ENCODE results near the gene CACNA1D.
A peak's percentile ranks its signal among the peaks of the same experiment; 100 is the strongest.

Gene CACNA1D

DNA sequence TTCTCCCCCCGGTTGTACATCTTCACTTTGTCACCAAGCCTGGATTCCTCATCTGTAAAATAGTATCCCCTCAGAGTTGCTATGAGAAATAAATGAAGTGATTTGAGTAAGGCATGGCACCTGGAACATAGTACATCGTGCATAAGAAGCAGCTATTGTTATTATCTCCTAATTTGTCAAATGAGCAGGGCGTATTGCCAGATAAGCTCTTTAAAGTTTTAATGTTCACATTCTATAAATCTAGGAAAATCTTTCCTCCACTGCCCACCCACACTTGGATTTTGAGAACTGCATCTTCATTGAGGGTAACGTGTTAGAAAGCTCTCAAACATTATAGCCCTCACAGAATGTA is 32.3 kb downstream of the CACNA1D start:
- Histone ChIP-seq H3K27ac (ENCODE audit: low read length) (peak overlapping the region; percentile 91), H3K4me1 (ENCODE audit: control insufficient read depth, insufficient read depth, low read length) (peaks cover 43% of the 10 kb centered on the region), H3K36me3 (ENCODE audit: control insufficient read depth in 2 of 2, insufficient read depth in 2 of 2, low read length in 2 of 2) (no peaks in the 10 kb centered on the region), H3K27me3 (ENCODE audit: control insufficient read depth in 1 of 2, insufficient read depth in 2 of 2, low read length in 2 of 2) (no peaks in the 10 kb centered on the region), H3K4me3 (ENCODE audit: low read length in 2 of 2) (no peak overlapping the region), H3K9ac (ENCODE audit: low read length in 2 of 2) (no peak overlapping the region), H3K9me3 (ENCODE audit: control insufficient read depth in 2 of 2, low read length in 2 of 2) (no peaks in the 10 kb centered on the region)

DNA sequence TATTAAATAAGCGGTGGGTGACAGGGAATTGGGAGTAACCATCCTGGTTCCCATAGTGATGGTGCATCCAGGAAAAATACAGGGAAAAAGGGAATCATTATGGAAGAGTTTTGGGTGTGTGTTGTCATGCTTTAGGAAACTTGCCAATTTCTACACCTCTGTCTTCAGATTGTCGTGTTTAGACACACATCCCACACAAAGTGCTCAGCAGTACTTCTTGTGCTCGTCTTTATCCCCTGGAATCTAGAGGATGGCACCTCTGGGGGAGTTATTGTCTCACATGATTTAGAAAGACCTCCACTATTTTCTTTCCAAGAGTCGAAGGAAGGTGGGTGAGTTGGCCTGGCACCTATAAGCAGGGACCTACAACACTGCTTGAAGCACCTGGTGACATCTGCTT is 35.8 kb downstream of the CACNA1D start:
- Histone ChIP-seq H3K27me3 (ENCODE audit: control insufficient read depth in 1 of 2, insufficient read depth in 2 of 2, low read length in 2 of 2) (no peaks in the 10 kb centered on the region), H3K9me3 (ENCODE audit: control insufficient read depth in 2 of 2, low read length in 2 of 2) (no peaks in the 10 kb centered on the region), H3K4me1 (ENCODE audit: control insufficient read depth, insufficient read depth, low read length) (peaks cover 23% of the 10 kb centered on the region), H3K36me3 (ENCODE audit: control insufficient read depth in 2 of 2, insufficient read depth in 2 of 2, low read length in 2 of 2) (no peaks in the 10 kb centered on the region), H3K27ac (ENCODE audit: low read length) (no peak overlapping the region), H3K9ac (ENCODE audit: low read length in 2 of 2) (no peak overlapping the region), H3K4me3 (ENCODE audit: low read length in 2 of 2) (no peak overlapping the region)

DNA sequence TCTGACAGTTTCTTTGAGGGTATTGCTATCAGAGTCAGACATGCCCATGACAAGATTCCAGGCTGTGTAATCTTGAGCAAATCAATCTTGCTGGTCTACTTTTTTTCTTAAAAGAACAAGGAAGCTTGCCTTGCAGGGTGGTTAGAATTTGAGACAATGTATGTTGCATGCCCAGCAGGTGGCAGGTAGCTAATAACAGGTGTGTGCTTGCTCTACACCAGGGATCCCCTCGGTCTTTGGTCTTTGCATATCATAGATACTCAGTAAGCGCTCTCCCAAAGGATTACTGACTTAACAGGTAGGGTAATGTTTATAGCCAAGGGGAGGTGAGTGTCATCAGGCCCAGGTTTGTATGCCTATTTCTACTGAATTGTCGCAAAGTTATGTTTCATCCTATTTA is 37.3 kb downstream of the CACNA1D start:
- Histone ChIP-seq H3K27me3 (ENCODE audit: control insufficient read depth in 1 of 2, insufficient read depth in 2 of 2, low read length in 2 of 2) (no peaks in the 10 kb centered on the region), H3K9ac (ENCODE audit: low read length in 2 of 2) (no peak overlapping the region), H3K4me3 (ENCODE audit: low read length in 2 of 2) (no peak overlapping the region), H3K4me1 (ENCODE audit: control insufficient read depth, insufficient read depth, low read length) (peaks cover 8% of the 10 kb centered on the region), H3K36me3 (ENCODE audit: control insufficient read depth in 2 of 2, insufficient read depth in 2 of 2, low read length in 2 of 2) (no peaks in the 10 kb centered on the region), H3K27ac (ENCODE audit: low read length) (no peak overlapping the region), H3K9me3 (ENCODE audit: control insufficient read depth in 2 of 2, low read length in 2 of 2) (no peaks in the 10 kb centered on the region)

GRCh38 chr3:53533472-53533871 is 39.1 kb downstream of the CACNA1D start:
- H3K27me3 ChIP-seq (ENCODE audit: control insufficient read depth in 1 of 2, insufficient read depth in 2 of 2, low read length in 2 of 2), result no peaks in the 10 kb centered on the region

DNA sequence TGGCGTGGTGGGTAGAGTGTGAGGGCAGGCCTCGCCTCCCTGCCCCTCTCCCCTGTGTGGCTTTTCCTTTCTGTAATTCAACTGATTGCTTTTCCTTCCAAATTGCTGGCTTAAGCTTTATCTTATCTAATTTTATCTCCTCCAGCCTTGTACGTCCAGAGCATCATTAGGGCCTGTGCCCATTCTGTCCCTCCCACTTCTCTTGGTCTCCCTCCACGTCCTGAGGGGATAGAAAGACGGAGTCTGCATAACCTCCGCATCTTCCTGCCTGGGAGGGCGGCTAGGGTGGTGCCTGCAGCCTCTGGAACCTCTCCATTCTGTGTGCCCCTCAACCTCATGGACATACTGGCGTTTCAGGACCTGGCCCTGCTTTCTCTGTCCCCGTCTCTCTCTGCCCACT is 39.8 kb downstream of the CACNA1D start:
- H3K27me3 ChIP-seq (ENCODE audit: control insufficient read depth in 1 of 2, insufficient read depth in 2 of 2, low read length in 2 of 2), result no peaks in the 10 kb centered on the region
- no peak overlapping the region for H3K9ac ChIP-seq (ENCODE audit: low read length in 2 of 2)
- no peak overlapping the region for H3K27ac ChIP-seq (ENCODE audit: low read length)
- no peaks in the 10 kb centered on the region for H3K36me3 ChIP-seq (ENCODE audit: control insufficient read depth in 2 of 2, insufficient read depth in 2 of 2, low read length in 2 of 2)
- no peak overlapping the region for H3K4me3 ChIP-seq (ENCODE audit: low read length in 2 of 2)
- peaks cover 8% of the 10 kb centered on the region for H3K4me1 ChIP-seq (ENCODE audit: control insufficient read depth, insufficient read depth, low read length)
- no peaks in the 10 kb centered on the region for H3K9me3 ChIP-seq (ENCODE audit: control insufficient read depth in 2 of 2, low read length in 2 of 2)

More at GRCh38 chr3:53533472-53533871, 39.1 kb downstream of the CACNA1D start:
- no peaks in the 10 kb centered on the region for H3K9me3 ChIP-seq (ENCODE audit: control insufficient read depth in 2 of 2, low read length in 2 of 2)
- no peak overlapping the region for H3K4me3 ChIP-seq (ENCODE audit: low read length in 2 of 2)
- peaks cover 8% of the 10 kb centered on the region for H3K4me1 ChIP-seq (ENCODE audit: control insufficient read depth, insufficient read depth, low read length)
- no peak overlapping the region for H3K27ac ChIP-seq (ENCODE audit: low read length)
- H3K36me3 ChIP-seq (ENCODE audit: control insufficient read depth in 2 of 2, insufficient read depth in 2 of 2, low read length in 2 of 2), result no peaks in the 10 kb centered on the region
- H3K9ac ChIP-seq (ENCODE audit: low read length in 2 of 2), result no peak overlapping the region

GRCh38 chr3:53534676-53535400 is 40.4 kb downstream of the CACNA1D start:
- Histone ChIP-seq H3K9ac (ENCODE audit: low read length in 2 of 2) (no peak overlapping the region), H3K27me3 (ENCODE audit: control insufficient read depth in 1 of 2, insufficient read depth in 2 of 2, low read length in 2 of 2) (no peaks in the 10 kb centered on the region), H3K9me3 (ENCODE audit: control insufficient read depth in 2 of 2, low read length in 2 of 2) (no peaks in the 10 kb centered on the region), H3K4me3 (ENCODE audit: low read length in 2 of 2) (no peak overlapping the region), H3K27ac (ENCODE audit: low read length) (no peak overlapping the region), H3K4me1 (ENCODE audit: control insufficient read depth, insufficient read depth, low read length) (peaks cover 8% of the 10 kb centered on the region), H3K36me3 (ENCODE audit: control insufficient read depth in 2 of 2, insufficient read depth in 2 of 2, low read length in 2 of 2) (no peaks in the 10 kb centered on the region)

DNA sequence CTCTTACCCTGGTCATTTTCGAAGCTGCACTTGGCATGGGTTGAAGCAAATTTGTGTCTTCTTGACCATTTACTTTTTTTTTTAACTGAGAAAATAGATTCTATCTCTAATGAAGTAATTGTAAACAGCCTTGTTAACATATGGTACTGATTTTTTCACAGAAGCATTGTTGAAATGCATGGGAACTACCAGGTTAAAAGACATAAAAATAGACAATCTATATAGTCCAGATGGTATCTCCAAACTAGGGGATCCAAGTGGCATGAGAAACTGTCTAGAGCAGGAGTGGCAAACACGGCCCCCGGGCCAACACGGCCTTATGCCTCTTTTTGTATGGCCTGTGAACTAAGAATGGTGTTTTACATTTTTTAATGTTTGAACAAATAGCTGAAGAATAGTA is 41.9 kb downstream of the CACNA1D start:
- no peaks in the 10 kb centered on the region for H3K27me3 ChIP-seq (ENCODE audit: control insufficient read depth in 1 of 2, insufficient read depth in 2 of 2, low read length in 2 of 2)
- H3K4me3 ChIP-seq (ENCODE audit: low read length in 2 of 2), result no peak overlapping the region
- H3K4me1 ChIP-seq (ENCODE audit: control insufficient read depth, insufficient read depth, low read length), result peaks cover 8% of the 10 kb centered on the region
- H3K9ac ChIP-seq (ENCODE audit: low read length in 2 of 2), result no peak overlapping the region
- no peaks in the 10 kb centered on the region for H3K9me3 ChIP-seq (ENCODE audit: control insufficient read depth in 2 of 2, low read length in 2 of 2)
- H3K27ac ChIP-seq (ENCODE audit: low read length), result no peak overlapping the region
- H3K36me3 ChIP-seq (ENCODE audit: control insufficient read depth in 2 of 2, insufficient read depth in 2 of 2, low read length in 2 of 2), result no peaks in the 10 kb centered on the region

GRCh38 chr3:53544357-53544756 is 49.9 kb downstream of the CACNA1D start:
- H3K27me3 ChIP-seq (ENCODE audit: control insufficient read depth in 1 of 2, insufficient read depth in 2 of 2, low read length in 2 of 2), result no peaks in the 10 kb centered on the region
- no peaks in the 10 kb centered on the region for H3K36me3 ChIP-seq (ENCODE audit: control insufficient read depth in 2 of 2, insufficient read depth in 2 of 2, low read length in 2 of 2)
- H3K27ac ChIP-seq (ENCODE audit: low read length), result no peak overlapping the region
- peaks cover 9% of the 10 kb centered on the region for H3K4me1 ChIP-seq (ENCODE audit: control insufficient read depth, insufficient read depth, low read length)
- H3K9me3 ChIP-seq (ENCODE audit: control insufficient read depth in 2 of 2, low read length in 2 of 2), result no peaks in the 10 kb centered on the region
- H3K4me3 ChIP-seq (ENCODE audit: low read length in 2 of 2), result no peak overlapping the region
- no peak overlapping the region for H3K9ac ChIP-seq (ENCODE audit: low read length in 2 of 2)

DNA sequence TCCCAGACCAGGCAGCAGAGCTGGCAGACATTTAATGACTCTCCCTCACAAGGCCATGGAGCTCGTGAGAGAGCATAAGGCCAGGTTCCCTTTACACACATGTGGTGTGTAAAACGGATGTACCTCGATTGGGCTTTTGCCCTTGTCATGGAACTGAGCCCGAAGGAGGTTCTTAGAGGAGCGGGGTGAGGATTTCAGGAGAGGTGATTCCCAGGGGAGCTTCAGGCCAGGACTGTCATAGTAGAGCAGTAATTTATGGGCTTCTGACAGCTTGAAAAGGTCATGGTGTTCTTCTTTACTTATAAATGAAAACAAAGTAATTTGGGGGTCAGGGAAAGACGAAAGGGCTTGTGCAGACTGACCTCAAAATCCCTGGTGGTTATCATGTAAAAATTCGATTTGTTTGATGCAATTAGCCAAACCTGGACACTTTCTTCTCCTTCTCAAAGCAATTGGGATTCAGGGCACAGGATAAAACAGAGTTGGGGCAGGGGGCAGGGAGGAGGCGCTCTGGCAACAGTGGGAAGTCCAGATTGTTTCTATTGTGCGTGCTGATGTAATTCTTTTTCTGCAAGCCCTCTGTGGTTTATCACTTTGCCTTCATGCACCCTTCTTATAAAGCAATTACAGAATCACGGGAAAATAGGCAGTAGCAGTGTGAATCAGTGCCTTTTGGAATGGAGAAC is 51.0 kb downstream of the CACNA1D start:
- Histone ChIP-seq H3K27me3 (ENCODE audit: control insufficient read depth in 1 of 2, insufficient read depth in 2 of 2, low read length in 2 of 2) (no peaks in the 10 kb centered on the region), H3K9me3 (ENCODE audit: control insufficient read depth in 2 of 2, low read length in 2 of 2) (no peaks in the 10 kb centered on the region), H3K4me3 (ENCODE audit: low read length in 2 of 2) (no peak overlapping the region), H3K27ac (ENCODE audit: low read length) (no peak overlapping the region), H3K4me1 (ENCODE audit: control insufficient read depth, insufficient read depth, low read length) (peaks cover 13% of the 10 kb centered on the region), H3K9ac (ENCODE audit: low read length in 2 of 2) (no peak overlapping the region), H3K36me3 (ENCODE audit: control insufficient read depth in 2 of 2, insufficient read depth in 2 of 2, low read length in 2 of 2) (no peaks in the 10 kb centered on the region)

- Histone ChIP-seq H3K9me3 (ENCODE audit: control insufficient read depth in 2 of 2, low read length in 2 of 2) (no peaks in the 10 kb centered on the region), H3K4me1 (ENCODE audit: control insufficient read depth, insufficient read depth, low read length) (peaks cover 14% of the 10 kb centered on the region), H3K4me3 (ENCODE audit: low read length in 2 of 2) (no peak overlapping the region), H3K27me3 (ENCODE audit: control insufficient read depth in 1 of 2, insufficient read depth in 2 of 2, low read length in 2 of 2) (no peaks in the 10 kb centered on the region), H3K36me3 (ENCODE audit: control insufficient read depth in 2 of 2, insufficient read depth in 2 of 2, low read length in 2 of 2) (no peaks in the 10 kb centered on the region), H3K27ac (ENCODE audit: low read length) (no peak overlapping the region), H3K9ac (ENCODE audit: low read length in 2 of 2) (no peak overlapping the region)
These were observed 51.6 kb downstream of the CACNA1D start for GRCh38 chr3:53545996-53546359.

GRCh38 chr3:53547327-53547726 is 52.9 kb downstream of the CACNA1D start:
- Histone ChIP-seq H3K4me1 (ENCODE audit: control insufficient read depth, insufficient read depth, low read length) (peaks cover 14% of the 10 kb centered on the region), H3K9me3 (ENCODE audit: control insufficient read depth in 2 of 2, low read length in 2 of 2) (no peaks in the 10 kb centered on the region), H3K36me3 (ENCODE audit: control insufficient read depth in 2 of 2, insufficient read depth in 2 of 2, low read length in 2 of 2) (no peaks in the 10 kb centered on the region), H3K4me3 (ENCODE audit: low read length in 2 of 2) (no peak overlapping the region), H3K27ac (ENCODE audit: low read length) (no peak overlapping the region), H3K9ac (ENCODE audit: low read length in 2 of 2) (no peak overlapping the region), H3K27me3 (ENCODE audit: control insufficient read depth in 1 of 2, insufficient read depth in 2 of 2, low read length in 2 of 2) (no peaks in the 10 kb centered on the region)
